NCI-H2227 (cell line): Measurements from ENCODE around the gene STARD13.

Source experiments
- DNase-seq: peaks from one replicate; lab custom pipeline; 2025; ENCODE audit not compliant: unreplicated experiment; lab: John Stamatoyannopoulos, UW

The STARD13 gene

DNA sequence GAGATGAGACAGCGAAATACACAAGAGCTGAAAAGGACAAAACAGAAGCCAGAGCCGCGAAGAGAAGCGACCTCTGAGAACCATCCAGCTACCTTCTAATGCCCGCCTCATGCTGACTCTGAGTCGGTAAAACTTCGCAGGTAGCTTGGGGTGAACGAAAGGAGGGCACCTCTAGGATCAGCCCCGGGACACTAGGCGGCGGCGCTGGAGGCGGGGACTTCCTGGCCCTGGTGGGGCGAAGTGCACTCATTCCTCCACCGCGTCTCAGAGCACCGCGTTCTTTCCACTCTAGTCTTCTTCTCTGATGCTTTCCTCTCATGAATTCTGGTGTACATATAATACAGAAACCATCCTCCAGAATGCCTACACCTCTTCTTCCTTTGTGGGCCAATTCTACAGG, 219.2 kb downstream of the STARD13 start:
- no peak for DNase-seq

DNA sequence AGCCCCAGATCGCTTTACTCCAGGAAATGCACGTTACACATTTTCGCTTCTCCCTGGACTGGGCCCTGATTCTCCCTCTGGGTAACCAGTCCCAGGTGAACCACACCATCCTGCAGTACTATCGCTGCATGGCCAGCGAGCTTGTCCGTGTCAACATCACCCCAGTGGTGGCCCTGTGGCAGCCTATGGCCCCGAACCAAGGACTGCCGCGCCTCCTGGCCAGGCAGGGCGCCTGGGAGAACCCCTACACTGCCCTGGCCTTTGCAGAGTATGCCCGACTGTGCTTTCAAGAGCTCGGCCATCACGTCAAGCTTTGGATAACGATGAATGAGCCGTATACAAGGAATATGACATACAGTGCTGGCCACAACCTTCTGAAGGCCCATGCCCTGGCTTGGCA, 224.7 kb downstream of the STARD13 start:
- no peak for DNase-seq

GRCh38 chr13:33058776-33059327, 226.7 kb downstream of the STARD13 start:
- no peak for DNase-seq

DNA sequence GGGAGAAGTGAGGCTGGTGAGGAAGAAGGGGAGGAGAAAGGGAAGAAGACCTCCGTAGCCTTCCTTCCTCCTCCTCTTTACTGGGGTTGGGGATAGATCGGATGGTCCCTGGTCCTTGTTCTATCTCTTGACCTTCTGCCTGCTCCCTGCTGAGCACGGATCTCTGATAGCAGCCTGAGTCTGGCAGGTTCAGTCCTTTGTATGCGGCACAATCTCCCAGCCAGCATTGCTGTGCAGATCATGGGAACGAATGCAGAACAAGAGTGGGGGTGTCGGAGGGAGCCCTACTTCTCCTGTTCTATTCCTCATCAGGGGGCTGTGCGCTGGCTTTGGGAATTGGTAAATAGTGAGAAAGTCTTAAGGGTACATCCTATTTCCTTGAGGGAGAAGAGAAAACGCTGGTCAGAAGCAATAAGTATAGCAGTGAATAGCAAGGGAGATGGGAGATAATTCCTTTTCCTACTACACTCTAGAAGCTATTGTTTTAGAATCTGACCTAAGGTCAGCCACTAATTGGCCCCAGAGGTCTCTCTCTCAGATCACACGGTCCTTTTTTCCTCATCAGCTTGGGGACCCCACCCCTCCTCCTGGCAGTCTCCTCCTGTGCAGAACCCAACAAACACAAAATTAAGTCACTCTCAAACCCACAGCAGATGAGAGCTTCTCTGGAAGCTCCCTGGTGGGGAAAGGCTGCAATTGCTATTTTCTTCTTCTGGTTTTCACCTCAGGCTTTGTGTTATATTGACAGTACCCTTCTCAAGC, 228.4 kb downstream of the STARD13 start:
- no peak for DNase-seq

DNA sequence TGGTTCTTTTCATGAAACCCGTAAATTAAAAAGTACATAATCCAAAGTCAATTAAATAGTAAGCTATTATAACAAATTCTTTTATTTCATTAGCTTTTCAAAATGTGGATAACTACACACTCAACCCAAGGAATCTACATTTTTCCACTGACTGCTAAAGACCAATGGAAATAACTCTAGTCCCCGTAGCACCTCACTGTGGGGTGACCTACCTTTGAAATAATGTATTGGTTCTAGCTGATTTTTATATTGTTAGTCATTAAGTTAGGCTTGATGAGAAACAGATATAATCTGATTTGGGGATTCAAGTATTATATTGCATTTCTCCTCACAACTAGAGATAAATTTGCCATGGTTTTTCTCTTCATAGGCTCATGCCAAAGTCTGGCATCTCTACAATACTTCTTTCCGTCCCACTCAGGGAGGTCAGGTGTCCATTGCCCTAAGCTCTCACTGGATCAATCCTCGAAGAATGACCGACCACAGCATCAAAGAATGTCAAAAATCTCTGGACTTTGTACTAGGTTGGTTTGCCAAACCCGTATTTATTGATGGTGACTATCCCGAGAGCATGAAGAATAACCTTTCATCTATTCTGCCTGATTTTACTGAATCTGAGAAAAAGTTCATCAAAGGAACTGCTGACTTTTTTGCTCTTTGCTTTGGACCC, 232.0 kb downstream of the STARD13 start:
- no peak for DNase-seq
